HTERT RPE-1 (cell line): ENCODE results near the gene PFN2.

Experiments
- in situ Hi-C: fragments of 300-500 bp; cut with MboI; formaldehyde crosslinking; loops from 4 replicates; pipeline ENCODE4 v1.14.3; 2020; ENCODE audit warnings: low sequenced_read_pairs

PFN2 gene

DNA sequence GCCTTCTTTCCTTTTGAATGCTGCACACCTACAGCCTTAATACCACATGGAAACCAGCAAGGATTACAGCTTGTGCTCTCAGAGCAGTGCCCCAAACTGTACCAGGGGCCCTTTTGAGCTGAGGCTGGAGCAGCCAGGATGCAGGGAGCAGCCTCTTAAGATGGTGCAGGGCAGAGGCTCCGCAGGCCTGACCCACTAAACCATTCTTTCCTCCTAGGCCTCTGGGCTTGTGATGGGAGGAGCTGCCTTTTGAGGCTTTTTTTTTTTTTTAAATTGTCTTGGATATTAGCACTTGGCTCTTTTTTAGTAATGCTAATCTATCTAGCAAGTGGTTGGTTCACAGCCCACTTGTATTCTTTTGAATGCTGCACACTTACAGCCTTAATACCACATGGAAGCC, 37.7 kb downstream of the PFN2 start:
- in situ Hi-C loops, result no loop called here

- in situ Hi-C loops, result no loop called here
Observed at GRCh38 chr3:149920119-149920518, 50.6 kb downstream of the PFN2 start.

DNA sequence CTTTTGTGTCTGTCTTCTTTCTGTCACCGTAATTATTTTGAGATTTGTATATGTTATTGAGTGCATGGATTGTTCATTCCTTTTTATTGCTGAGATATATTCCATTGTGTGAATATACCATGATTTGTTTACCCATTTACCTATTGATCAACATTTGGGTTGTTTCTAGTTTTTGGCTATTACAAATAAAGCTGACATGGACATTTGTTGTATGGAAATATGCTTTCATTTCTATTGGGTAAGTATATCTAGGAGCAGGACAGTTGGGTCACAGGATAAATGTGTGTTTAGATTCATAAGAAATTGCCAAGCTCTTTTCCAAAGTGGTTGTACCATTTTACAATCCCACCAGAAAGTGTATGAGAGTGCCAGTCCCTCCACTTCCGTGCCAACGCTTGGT, 51.2 kb downstream of the PFN2 start:
- in situ Hi-C loops, result no loop called here

- in situ Hi-C loops, result no loop called here
Observed at GRCh38 chr3:149917124-149917667, 53.5 kb downstream of the PFN2 start.
